ENCODE data around the gene SPAG9.

SPAG9 gene

DNA sequence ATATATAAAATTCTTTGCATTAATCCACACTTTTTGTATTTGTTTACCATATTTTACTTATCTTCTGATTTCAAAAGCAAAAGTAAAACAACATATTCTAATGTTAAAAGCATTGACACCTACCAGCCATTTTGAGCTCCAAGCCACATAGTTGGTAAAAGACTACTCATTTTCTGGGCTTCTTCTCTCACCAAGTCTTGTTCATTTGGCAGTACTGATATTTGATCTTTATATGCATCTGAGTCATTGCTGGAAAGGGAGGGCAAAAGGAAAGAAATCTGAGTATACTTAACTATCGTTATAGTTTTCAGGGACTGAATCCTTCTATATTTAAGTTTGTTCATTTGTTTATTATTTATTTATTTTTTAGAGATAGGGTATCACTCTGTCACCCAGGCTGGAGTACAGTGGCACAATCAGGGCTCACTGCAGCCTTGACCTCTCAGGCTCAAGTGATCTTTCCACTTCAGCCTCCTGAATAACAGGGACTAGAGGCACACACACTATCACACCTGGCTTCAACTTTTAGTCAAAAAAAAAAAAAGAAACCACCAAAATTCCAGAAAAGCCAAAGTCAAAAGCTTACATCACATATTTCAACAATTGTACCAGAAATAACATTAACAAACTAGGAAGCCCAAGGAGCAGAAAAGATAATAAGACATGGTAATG is 133.5 kb downstream of the SPAG9 start:
- no peak for DNase-seq (ENCODE audit: low read depth in 2 of 2)

DNA sequence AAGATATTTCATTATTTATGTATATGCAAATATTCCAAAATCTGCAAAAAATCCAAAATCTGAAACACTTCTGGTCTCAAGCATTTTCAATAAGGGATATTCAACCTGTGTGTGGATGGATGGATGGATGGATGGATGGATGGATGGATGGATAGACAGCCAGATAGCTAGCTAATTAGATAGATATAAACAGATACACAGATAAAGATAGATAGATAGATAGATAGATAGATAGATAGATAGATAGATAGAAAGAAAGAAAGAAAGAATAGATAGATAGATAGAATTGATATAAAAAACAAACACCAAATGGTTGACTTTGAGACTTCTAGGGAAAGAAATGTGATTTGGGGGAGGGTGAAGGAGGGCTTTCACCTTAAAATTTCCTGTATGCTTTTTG is 139.4 kb downstream of the SPAG9 start:
- DNase-seq (ENCODE audit: low read depth in 2 of 2) = no peak

DNA sequence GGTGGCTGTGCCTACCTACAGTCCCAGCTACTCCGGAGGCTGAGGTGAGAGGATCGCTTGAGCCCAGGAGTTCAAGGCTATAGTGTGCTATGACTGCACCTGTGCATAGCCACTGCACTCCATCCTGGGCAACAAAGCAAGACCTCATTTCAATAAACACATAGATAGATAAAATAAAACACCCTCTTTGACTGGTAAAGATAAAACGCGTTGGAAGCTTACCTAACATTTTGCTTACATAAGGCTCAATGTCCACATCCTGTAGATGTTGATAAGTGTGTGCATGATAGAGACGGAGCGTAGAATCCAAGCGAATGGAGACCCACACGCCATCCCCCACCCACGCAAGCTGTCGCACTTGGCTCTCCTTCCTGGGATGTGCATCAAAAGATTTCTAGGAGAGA is 141.1 kb downstream of the SPAG9 start:
- no peak for DNase-seq (ENCODE audit: low read depth in 2 of 2)

DNA sequence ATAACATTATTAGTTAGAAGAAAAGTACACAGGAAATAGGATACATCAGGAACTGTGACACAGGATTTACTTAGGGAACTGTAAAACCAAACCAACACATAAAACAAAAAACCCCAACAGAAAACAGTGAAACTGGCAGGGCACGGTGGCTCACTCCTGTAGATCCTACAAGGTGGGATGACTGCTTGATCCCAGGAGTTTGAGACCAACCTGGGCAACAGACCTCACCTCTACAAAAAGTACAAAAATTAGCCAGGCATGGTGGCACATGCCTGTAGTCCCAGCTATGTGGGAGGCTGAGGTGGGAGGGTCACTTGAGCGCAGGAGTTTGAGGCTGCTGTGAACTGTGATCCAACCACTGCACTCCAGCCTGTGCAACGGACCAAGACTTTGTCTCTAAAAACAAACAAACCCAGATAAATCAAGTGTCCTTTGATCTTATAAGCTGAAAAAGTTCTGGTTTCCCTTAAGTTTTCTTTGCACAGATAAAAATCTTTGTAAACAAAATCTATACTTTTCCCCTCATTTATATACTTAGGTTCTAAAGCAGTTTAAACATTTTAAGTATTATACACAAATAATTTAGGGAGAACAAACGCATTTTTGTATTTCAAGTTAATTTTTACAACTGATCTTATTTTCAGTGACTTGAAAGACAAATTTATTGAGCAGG is 143.0 kb downstream of the SPAG9 start:
- no peak for DNase-seq (ENCODE audit: low read depth in 2 of 2)

DNA sequence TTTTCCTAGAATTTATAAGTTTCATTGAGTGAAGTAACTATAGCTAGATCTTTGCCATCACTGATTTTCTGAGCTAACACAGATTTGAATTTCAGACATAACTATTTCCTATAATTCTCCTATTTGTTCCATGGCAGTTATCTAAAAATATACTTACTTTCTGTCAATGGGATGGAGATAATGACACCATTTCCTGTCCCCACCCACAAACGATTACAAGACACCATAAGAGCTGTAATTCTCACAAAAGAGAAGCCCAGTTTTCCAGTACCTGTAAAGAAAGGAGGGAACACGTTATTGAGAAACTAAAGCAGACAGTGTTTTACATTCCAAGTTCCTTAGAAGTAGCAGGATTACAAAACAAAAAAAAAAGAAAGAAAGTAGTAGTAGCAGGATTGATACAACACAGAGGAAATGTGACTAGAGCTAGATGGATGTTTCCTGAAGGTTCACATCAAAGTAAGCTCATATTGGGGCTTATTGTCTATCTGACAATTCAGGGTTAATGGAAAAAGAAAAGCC is 143.7 kb downstream of the SPAG9 start:
- no peak for DNase-seq (ENCODE audit: low read depth in 2 of 2)

DNA sequence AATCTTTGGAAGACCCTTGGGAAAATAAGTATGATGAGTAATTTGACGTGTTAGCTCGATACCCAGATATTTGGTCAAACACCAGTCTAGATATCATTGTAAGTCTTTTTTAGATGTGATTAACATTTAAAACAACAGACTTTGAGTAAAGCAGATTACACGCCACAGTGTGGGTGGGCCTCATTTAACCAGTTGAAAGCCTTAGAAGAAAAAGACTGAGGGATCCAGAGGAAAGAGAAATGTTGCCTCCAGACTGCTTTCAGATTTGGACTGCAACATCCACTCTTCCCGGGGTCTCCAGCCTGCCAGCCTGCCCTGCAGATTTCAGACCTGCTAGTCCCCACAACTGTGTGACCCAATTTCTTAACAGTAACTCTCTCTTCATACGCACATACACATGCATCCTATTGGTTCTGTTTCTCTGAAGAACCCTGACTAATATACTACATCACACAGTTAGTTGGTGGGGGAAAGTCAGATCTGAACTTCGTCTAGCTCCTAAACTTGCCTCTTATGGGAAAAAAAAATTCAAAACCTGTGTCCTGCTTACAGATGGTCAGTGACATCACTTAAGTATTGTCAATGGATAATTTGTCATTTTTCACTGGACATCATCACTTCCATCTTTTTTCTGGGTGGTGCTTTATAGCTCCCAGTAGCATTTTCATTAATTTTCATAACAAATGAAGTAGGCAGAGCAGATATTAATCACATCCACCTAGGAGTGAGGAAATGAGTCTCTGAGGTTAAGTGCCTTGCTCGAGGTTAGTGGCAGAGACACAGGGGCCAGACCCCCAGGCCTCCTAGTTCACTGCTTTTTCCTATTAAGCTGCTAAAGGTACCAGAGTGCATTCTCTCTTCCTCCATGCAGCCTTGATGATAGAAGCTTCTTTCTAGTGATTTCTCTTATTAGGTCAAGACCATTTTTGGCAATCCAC is 146.8 kb downstream of the SPAG9 start:
- DNase-seq (ENCODE audit: low read depth in 2 of 2) = no peak

DNA sequence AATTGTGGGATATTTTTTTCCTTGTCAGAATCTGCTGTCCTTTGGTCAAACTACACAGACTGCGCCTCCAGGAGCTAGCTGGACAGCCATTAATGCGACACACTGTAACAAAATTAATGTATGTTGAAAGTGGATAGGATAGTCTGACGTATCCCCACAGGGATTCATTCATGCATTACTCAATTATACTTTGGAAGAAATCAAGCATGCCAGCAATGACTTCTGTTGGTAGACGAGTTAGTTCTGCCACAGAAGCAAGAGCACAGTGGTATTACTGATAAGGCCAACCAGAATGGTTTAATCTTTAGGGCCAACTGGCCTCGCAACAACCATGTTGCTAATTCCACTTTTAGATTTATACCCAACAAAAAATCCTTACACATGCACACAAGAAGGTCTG is 148.1 kb downstream of the SPAG9 start:
- DNase-seq (ENCODE audit: low read depth in 2 of 2) = no peak

DNA sequence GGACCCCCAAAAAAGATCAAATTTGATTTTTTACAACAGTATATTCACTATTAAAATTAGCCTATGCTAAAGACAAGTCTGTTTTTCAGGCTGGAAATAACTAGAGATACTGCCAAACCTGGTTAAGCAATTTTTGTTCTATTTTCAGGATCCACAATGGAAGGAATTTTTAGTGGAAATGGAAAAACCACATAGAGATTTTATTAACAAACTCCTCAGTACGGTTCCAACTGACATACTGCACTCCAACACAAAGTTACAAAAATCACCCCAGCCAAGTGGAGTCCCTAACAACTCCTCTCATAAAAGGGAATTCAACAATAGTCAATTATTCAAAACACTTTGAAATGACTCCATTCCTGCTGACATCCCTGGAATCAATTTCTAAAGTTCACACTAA is 152.9 kb downstream of the SPAG9 start:
- DNase-seq (ENCODE audit: low read depth in 2 of 2) = no peak

DNA sequence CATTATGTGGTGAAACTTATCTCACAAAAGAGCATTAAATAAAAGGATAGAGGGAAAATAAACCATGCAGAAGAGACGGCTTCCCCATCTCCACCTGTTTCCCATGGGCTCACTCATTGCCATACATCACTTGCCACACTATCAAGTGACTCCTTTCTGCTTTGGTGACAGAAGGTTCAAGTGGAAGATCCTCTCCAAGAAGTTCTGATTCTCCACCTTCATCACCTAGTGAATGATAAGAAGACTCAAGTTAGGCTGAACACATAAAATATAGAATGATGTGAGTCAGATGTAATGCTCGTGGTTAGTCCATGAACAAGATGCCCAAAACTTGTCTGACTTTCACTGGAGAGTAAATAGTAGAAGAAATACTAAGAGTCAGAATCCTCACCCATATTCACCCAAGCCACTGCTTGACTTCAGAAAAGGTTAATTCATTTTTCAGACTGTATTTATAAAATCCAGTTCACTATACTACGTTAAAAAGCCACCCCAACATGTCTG is 154.5 kb downstream of the SPAG9 start:
- no peak for DNase-seq (ENCODE audit: low read depth in 2 of 2)

DNA sequence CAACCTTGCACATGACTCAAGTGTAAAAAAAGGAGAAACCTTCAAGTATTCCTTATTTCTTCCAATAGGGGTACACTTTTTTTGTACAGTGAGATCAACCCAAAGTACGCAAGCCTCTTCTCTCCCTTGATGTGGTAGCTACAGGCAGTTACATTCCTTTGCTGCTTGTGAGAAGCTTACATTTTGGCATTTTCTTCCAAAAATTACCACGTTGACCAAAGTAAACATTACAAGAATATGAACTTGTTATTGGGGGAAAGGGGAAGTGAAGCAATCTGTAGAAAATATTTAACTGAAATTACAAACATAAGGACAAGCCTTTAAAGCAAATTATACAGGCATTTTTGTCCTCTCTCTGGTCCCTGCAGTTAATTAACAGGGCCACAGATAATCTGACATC is 157.5 kb downstream of the SPAG9 start:
- no peak for DNase-seq (ENCODE audit: low read depth in 2 of 2)

DNA sequence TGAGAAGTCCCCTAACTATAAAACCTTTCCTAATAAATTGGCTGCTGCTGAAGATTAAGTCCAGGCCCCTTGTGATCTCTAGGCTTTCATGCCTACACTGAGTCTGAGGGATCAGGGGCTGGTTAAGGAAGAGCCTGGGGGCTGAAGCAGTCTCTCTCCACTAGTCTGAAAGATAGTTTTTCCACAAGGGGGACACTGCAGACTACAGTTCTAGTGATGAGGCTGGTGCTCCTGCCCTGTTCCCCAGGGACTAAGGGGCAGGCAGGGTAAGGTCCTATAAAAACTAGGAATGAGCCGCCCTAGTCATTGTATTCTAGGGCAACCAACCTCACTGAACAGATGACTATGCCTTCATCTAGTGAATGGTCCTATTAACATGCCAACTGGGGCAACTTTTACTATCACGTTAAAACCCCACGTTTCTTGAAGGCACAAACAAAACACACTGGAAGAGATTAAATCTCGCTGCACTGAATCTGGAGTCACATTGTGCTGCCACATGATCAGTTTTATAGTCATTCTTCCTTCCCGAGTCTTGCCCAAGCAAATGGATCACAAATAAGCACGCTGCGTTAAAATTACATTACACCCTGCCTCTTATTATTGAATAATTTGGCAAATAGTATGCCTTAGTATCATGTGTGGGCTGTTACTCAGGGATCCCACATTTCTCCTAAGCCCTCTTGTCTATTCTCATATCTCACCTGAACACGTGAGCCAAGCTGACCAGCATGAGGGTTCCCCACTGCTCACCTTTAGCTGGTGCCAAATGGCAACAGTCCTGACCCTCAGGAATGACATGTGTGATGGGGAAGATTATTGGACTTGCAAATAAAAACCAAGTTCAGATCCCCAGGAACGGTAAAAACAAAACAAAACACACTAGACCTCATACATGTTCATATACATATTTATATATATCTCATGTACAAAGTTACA is 159.1 kb downstream of the SPAG9 start:
- no peak for DNase-seq (ENCODE audit: low read depth in 2 of 2)

DNA sequence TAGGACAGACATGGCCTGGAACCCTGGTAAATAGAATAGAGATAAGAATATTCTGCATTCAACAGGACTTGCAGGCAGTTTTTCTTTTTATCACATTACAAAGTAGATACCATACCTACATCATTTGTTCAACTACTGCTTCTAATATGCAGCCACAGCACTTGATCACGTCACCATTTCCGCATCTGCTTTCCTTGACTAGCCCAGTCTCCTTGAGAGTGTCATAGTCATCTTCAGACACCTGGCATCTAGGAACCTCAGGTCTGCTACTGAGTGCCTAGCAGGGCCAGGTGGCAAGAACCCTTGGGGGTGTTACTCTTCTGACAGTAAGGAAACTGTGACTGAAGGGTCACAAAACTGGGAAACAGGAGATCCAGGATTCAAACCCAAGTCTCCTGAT is 161.3 kb downstream of the SPAG9 start:
- DNase-seq (ENCODE audit: low read depth in 2 of 2) = no peak

DNA sequence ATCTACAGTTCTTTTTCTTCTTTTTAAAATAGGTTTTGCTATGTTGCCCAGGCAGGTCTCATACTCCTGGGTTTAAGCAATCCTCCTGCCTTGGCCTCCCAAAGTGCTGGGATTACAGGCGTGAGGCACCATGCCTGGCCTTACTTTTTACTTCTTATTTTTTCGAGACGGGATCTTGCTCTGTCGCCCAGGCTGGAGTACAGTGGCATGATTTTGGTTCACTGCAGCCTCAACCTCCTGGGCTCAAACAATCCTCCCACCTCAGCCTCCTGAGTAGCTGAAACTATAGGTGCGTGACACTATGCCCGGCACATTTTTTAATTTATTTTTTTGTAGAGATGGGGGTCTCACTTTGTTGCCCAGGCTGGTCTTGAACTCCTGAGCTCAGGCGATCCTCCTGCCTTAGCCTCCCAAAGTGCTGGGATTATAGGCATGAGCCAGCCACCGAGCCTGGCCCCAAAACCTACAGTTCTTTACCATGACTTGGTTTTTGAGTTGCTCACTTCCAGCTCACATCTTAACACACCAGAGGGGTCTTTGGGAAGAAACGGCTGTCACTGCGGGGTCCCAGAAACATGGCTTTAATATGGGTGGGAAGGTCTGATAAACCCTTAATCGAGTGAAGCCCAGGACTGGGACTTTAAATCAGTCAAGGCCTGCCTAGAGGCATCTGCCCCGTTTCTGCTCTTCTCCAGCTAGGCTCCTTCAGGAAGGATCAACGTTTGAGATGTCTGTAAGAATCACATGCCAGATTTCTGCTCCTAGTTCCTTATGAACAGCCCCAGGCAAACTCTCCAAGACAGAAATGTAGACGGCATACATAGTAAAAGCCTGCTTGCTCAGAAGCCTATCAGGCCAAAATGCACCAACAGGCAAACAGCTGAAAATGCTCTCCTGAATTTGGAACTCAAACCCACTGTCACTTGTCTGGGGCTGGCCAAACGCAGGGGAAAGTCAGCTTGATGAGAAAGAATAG is 162.8 kb downstream of the SPAG9 start:
- no peak for DNase-seq (ENCODE audit: low read depth in 2 of 2)

DNA sequence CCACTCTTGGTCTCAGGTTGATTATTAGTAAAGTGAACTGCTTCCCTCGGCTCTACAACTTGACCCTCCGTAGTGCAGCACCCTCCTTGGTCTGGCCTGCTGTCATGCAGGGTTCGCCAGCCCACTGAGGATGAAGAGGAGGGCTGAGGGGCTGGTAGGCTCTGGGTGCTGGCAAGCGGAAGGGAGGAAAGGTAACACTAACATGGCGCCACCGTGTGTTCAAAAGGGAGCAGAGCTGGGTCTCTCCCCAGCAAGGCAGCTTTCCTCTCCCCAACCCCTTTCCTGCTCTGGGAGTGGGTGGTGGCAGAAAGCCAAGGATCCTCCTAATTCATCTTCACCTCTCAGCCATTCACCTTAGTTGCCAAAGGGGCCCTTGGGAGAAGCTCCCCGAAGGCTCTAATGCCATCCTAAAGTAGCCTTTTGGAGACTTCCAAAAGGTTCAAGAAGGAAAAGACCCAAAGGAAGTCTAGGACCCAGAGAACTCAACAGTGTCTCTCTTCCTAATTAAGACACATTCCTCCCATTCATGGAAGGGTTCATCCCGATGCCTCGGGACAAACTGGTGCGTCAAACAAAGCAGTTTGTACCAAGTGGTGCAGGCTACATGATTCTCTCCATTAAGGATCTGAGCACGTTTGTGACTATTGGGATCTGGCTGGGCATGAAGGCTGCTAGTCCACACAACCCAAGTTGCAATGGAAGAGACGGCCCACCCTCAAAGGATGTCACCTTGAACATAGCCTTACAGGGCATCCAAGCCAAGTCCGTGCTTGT is 163.7 kb downstream of the SPAG9 start:
- peak; percentile 42 to 52 for DNase-seq (ENCODE audit: low read depth in 2 of 2)

DNA sequence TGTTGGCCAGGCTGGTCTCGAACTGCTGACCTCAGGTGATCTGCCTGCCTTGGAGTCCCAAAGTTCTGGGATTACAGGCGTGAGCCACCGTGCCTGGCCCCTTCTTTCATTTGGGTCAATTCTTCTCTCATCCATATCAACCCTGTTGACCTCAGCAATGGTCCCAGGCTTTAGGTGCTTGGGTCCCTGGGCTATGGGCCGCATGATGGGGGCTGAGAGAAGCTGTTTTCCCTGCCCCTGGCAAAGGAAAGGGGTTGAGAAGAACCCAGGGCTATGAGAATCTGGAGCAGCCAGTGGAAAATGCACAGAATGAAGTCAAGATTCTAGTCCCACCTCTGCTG is 164.3 kb downstream of the SPAG9 start:
- no peak for DNase-seq (ENCODE audit: low read depth in 2 of 2)

DNA sequence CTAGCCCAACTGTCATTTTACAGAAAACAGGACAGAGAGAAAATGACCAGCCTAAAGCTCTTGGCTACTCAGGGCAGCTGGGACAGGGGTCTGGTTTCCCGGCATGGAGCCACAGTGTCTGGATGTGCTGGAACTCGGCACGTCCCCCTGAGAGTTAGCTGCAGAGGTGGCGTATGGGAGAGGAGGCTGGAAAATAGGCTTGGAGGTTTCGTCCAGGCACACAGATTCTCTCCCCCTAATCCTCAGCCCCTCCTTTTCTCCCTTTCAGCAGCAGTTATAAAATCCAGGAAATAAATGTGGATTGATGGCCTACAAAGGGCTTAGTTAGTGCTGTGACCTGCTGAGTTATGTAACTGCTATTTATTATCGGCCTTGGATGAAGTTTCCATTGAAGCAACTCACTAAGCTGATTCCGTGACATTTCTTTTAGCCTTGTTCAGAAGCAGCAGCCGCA is 165.0 kb downstream of the SPAG9 start:
- no peak for DNase-seq (ENCODE audit: low read depth in 2 of 2)

DNA sequence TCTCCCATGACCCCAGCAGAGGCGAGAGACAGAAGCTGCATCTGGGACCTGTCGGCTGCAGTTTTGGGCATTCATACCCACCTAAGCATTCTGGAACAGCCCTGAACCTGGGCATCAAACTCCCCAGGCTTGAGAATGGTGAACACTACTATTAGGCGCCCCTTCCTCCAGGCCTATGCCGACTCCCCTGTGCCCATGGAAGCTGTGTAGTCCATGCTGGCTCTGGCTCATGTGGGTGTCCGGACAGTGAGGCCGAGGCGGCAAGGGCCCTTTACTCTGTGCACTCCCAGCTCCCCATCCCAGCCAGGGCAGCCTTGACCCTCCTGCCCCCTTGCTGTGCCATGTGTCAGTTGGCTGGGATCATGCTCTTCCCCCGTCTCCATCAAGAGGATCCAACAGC is 165.5 kb downstream of the SPAG9 start:
- no peak for DNase-seq (ENCODE audit: low read depth in 2 of 2)

DNA sequence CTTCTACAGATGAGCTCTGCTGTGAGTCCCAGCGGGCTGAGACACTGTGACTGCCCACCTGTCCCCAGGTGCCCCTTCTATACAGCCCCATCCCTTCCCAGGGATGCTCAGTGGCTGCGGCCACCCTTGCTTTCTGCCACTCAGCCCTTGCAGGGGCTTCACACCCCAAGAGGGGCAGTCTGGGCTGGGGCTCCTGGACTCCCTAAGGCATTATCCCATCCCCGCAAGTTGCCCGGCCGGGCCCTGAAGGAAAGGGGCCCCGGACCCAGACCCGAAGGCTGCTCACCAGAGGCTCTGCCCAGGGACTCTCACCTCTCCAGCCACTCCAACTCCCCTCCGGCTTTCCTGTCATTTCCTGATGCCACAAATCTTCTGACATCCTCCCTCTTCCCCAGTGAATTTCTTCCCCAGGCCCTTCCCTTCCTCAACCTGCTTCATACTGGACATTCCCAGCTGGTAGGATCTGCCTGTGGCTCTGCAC is 166.0 kb downstream of the SPAG9 start:
- no peak for DNase-seq (ENCODE audit: low read depth in 2 of 2)
